PC-3 (cell line): ENCODE data around the gene URM1. TPM values are rescaled to one million over a fixed set of nuclear protein-coding genes. Genes with fewer than 3 reads are reported as not detected.
A peak's percentile ranks its signal among the peaks of the same experiment; 100 is the strongest.

ENCODE experiments used
- ATAC-seq: fragments of 200-7000 bp; cut with Tn5 transposase; 2 replicates; pipeline ENCODE4 v1.9.1; 2020; ENCODE audit warnings: mild to moderate bottlenecking, moderate library complexity
- BruUV-seq: library from RNA; stranded (reverse); fragments of 400-500 nt; replicated peaks from 2 replicates; lab custom pipeline; 2021; lab: Mats Ljungman, UMichigan
- CTCF ChIA-PET: fragments of 300-600 bp; sonication (Branson Sonifier 250); formaldehyde crosslinking; loops from one replicate; lab custom pipeline; 2022; ENCODE audit warnings: antibody characterized with exemption; lab: Charles Lee
- POLR2A ChIA-PET: fragments of 300-600 bp; sonication (Branson Sonifier 250); formaldehyde crosslinking; loops from one replicate; lab custom pipeline; 2022; ENCODE audit warnings: antibody characterized with exemption; ENCODE audit not compliant: unreplicated experiment; lab: Charles Lee
- DNase-seq: peaks from one replicate; pipeline ENCODE4 v3.0.0-alpha.2; 2015
- H2AFZ ChIP-seq: fragments of 300-600 bp; sonication (generic); 2 replicates; pipeline ENCODE4 v1.6.0; 2016; ENCODE audit warnings: antibody characterized with exemption, low read length
- H3F3A ChIP-seq: fragments of 300-600 bp; sonication (generic); one replicate; pipeline ENCODE4 v1.6.0; 2017; ENCODE audit warnings: antibody characterized with exemption, low read length, control low read depth, mild to moderate bottlenecking; ENCODE audit not compliant: unreplicated experiment
- H3K27ac ChIP-seq: fragments of 300-600 bp; sonication (generic); 2 replicates; pipeline ENCODE4 v1.5.1; 2016; ENCODE audit warnings: mild to moderate bottlenecking, low read length
- H3K27me3 ChIP-seq: fragments of 300-600 bp; sonication (generic); 2 replicates; pipeline ENCODE4 v1.6.1; 2016; ENCODE audit warnings: low read length, mixed read lengths
- H3K36me3 ChIP-seq: fragments of 300-600 bp; sonication (generic); 2 replicates; pipeline ENCODE4 v1.6.1; 2016; ENCODE audit warnings: low read depth, mixed run types, low read length, mixed read lengths
- H3K4me1 ChIP-seq: fragments of 300-600 bp; sonication (generic); 2 replicates; pipeline ENCODE4 v1.5.1; 2016; ENCODE audit warnings: low read length; ENCODE audit not compliant: insufficient read depth
- H3K4me2 ChIP-seq: fragments of 300-600 bp; sonication (generic); 2 replicates; pipeline ENCODE4 v1.6.0; 2016; ENCODE audit warnings: low read length
- H3K4me3 ChIP-seq: fragments of 300-600 bp; sonication (generic); 2 replicates; pipeline ENCODE4 v1.5.1; 2016; ENCODE audit warnings: mild to moderate bottlenecking, low read length, mixed read lengths
- H3K79me2 ChIP-seq: fragments of 300-600 bp; sonication (generic); 2 replicates; pipeline ENCODE4 v1.6.1; 2017; ENCODE audit warnings: low read length, mixed read lengths
- H3K9ac ChIP-seq: fragments of 300-600 bp; sonication (generic); 2 replicates; pipeline ENCODE4 v1.6.0; 2016; ENCODE audit warnings: mild to moderate bottlenecking, low read length
- H3K9me2 ChIP-seq: fragments of 300-600 bp; sonication (generic); replicated peaks from 2 replicates; pipeline ENCODE4 v1.6.1; 2016; ENCODE audit warnings: mixed run types, low read length, mixed read lengths
- H3K9me3 ChIP-seq: fragments of 300-600 bp; sonication (generic); 2 replicates; pipeline ENCODE4 v1.6.1; 2016; ENCODE audit warnings: low read length, mixed read lengths
- H4K20me1 ChIP-seq: fragments of 300-600 bp; sonication (generic); 2 replicates; pipeline ENCODE4 v1.6.1; 2016; ENCODE audit warnings: low read length, mixed read lengths
- CTCF ChIP-seq: fragments of 300-600 bp; sonication (generic); conservative IDR thresholded peaks from 2 replicates; pipeline ENCODE4 v1.5.1; 2017; ENCODE audit warnings: antibody characterized with exemption, low read depth, mild to moderate bottlenecking, low read length
- EZH2 ChIP-seq: fragments of 300-600 bp; sonication (generic); IDR thresholded peaks from one replicate; pipeline ENCODE4 v1.6.1; 2017; ENCODE audit warnings: antibody characterized with exemption, mild to moderate bottlenecking, low read length; ENCODE audit not compliant: unreplicated experiment
- EZH2phosphoT487 ChIP-seq: fragments of 300-600 bp; sonication (generic); IDR thresholded peaks from 2 replicates; pipeline ENCODE4 v1.6.1; 2018; ENCODE audit warnings: mild to moderate bottlenecking, antibody characterized with exemption, low read length, borderline replicate concordance
- intact Hi-C: fragments of 100-400 bp; cut with micrococcal nuclease; formaldehyde crosslinking; loops from 2 replicates; pipeline ENCODE4 v1.9.0; 2023
- total RNA-seq: library from RNA; depleted of rRNA; stranded (reverse); fragments of >200 nt; gene quantifications from 2 replicates; pipeline ENCODE4 v1.2.3, GENCODE V29; 2014

URM1 gene
- total RNA-seq, 1 experiment from 2014 or later, result 29.1 TPM

- peak; percentile 89 for ATAC-seq
- Histone ChIP-seq H3K4me3 (peak within 1 kb of the TSS; percentile 85), H3K4me1 (peaks cover 6% of the 10 kb centered on the region; the same call in 1 of the 2 replicates), H4K20me1 (no peaks in the 10 kb centered on the region), H3K27ac (peak within 1 kb of the TSS; percentile 86), H3K79me2 (peaks cover 41% of the 10 kb centered on the region), H3K36me3 (peaks cover 4% of the 10 kb centered on the region; the same call in 1 of the 2 replicates), H3K9me3 (no peaks in the 10 kb centered on the region), H3K27me3 (no peaks in the 10 kb centered on the region), H3K9me2 (no peaks in the 10 kb centered on the region), H3F3A (no peaks in the 10 kb centered on the region), H3K9ac (peak within 1 kb of the TSS; percentile 95), H3K4me2 (peak within 1 kb of the TSS; percentile 85), H2AFZ (peak within 1 kb of the TSS; percentile 90)
- ChIA-PET POLR2A (interaction anchor here (0.6 kb wide), 1 partner anchor 58 kb away, joined by 4 read pairs; no protein-coding TSS in a partner anchor), CTCF (no interaction called here)
- TF ChIP-seq EZH2phosphoT487 (no peak), CTCF (no peak), EZH2 (no peak)
- no TSS peak for BruUV-seq
- intact Hi-C loops, result loop anchor here (2.0 kb wide), 2 partner anchors 18 to 28 kb away; partner anchors contain the start of gene SLC27A4
- DNase-seq, result peak; percentile 89
Observed at GRCh38 chr9:128322404-128323211, 48.6 kb upstream of the URM1 start, which contains the start of the genes COQ4 and TRUB2. Gene COQ4, plus strand, starts transcription at chr9:128322839. Its CDS starts 20 bp downstream, at chr9:128322859. Gene TRUB2, minus strand, starts transcription at chr9:128322447. Its CDS starts 39 bp downstream, at chr9:128322408.

DNA sequence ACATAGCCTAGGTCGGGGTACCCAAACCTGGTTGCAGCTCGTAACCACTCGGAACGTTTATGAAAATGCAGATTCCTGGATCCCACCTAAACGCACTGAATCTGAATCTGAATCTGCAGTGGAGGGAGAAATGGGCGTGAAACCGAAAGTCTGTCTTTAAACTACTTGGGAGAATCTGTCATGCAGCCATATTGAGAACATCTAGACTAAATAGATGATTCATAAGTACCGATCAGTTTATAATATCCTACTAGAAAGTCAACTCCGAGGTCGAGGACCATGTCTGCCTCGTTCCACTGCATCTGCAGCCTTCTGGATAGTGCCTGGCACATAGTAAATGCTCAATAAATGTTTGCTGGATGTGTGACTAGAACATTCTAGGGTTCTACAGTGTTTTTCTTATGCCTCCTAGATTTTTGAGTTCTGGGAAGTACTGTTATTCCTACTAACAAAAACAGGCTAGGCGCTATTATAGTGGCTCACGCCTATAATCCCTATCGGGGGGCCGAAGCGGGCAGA is 47.9 kb upstream of the URM1 start:
- peak overlapping the region; percentile 85 for H3K4me3 ChIP-seq
- no peak for DNase-seq
- CTCF ChIA-PET, result no interaction called here
- H3K27ac ChIP-seq, result peak overlapping the region; percentile 86
- H3K36me3 ChIP-seq, result peaks cover 4% of the 10 kb centered on the region; the same call in 1 of the 2 replicates
- peak overlapping the region; percentile 85 for H3K4me2 ChIP-seq
- BruUV-seq, result TSS peak; percentile 64
- H3K27me3 ChIP-seq, result no peaks in the 10 kb centered on the region
- H3K9me3 ChIP-seq, result no peaks in the 10 kb centered on the region
- no peaks in the 10 kb centered on the region for H3K9me2 ChIP-seq
- intact Hi-C loops, result loop anchor here (2.0 kb wide), 2 partner anchors 18 to 28 kb away; partner anchors contain the start of gene SLC27A4
- POLR2A ChIA-PET, result no interaction called here
- ATAC-seq, result no peak
- no peaks in the 10 kb centered on the region for H3F3A ChIP-seq
- TF ChIP-seq EZH2 (no peak), CTCF (no peak), EZH2phosphoT487 (no peak)
- peak overlapping the region; percentile 90 for H2AFZ ChIP-seq
- H3K79me2 ChIP-seq, result peaks cover 41% of the 10 kb centered on the region
- peaks cover 6% of the 10 kb centered on the region; the same call in 1 of the 2 replicates for H3K4me1 ChIP-seq
- H3K9ac ChIP-seq, result peak overlapping the region; percentile 95
- H4K20me1 ChIP-seq, result no peaks in the 10 kb centered on the region
